ENCODE measurements around the gene MAP7D1. TPM values are rescaled to one million over a fixed set of nuclear protein-coding genes. Genes with fewer than 3 reads are reported as not detected.

Gene MAP7D1
- total and polyA plus RNA-seq, 2 of the 13 experiments (the other 11 are each of a cell fraction or from before 2014, with no cell fraction given), result 5.6 to 7.2 TPM

DNA sequence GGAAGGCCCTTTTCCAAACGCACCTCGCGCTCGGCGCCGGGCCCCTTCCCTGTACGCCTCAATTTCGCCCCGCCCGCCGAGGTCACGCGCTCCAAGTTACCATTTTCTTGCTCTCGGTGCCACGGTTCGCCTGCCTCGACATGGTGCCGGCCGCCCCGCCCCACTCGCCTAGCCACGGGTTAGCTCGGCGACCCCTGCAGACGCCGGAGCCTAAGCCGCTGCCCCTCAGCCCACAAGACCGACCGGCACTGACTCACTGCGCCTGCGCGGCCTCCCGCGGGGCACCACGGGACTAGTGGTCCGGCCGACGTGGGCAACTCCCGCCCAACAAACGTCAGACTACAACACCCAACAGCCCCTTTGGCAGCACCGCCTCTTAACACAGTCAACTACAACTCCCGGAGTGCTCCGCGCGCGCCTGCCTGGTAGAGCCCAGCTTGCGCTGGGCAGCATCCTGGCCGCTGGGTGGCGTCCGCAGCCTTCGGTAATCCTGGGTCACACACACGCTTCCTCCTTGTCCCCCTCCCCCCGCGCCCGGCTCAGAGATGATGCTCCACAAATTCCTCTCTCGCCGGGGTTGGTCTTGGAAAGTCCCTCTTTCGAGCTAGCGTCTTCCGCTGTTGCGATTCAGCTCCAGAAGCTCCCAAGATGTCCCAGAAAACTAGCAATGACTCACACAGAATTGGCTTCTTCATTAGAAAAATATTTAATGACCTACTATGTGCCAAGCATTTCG lies 6.6 kb upstream of the MAP7D1 start, which contains the start of gene TRAPPC3 (continued):
- no peak for TF ChIP-seq ATF7 (IDR thresholded peaks at IDR 0.05)
- peak; percentile 38; the same call in 1 of the 2 replicates for TF ChIP-seq ATF7 (CRISPR knock-in tag; IDR thresholded peaks at IDR 0.05)
- TF ChIP-seq SP1 (IDR thresholded peaks at IDR 0.05), result no peak
- TF ChIP-seq SP1 (CRISPR knock-in tag; IDR thresholded peaks at IDR 0.05), result peak; percentile 90
- no peak for TF ChIP-seq MED8 (CRISPR knock-in tag; IDR thresholded peaks at IDR 0.05; ENCODE audit: insufficient replicate concordance)
- no peak; the same call in none of the 2 replicates for TF ChIP-seq ZNF605 (CRISPR knock-in tag; IDR thresholded peaks at IDR 0.05)
- TF ChIP-seq, protein P1, sequence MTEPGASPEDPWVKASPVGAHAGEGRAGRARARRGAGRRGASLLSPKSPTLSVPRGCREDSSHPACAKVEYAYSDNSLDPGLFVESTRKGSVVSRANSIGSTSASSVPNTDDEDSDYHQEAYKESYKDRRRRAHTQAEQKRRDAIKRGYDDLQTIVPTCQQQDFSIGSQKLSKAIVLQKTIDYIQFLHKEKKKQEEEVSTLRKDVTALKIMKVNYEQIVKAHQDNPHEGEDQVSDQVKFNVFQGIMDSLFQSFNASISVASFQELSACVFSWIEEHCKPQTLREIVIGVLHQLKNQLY (CRISPR knock-in tag; IDR thresholded peaks at IDR 0.05), result 0 out of 2 replicates have a peak, but pooled peaks have one; percentile 19
- no peak for TF ChIP-seq MBD4 (IDR thresholded peaks at IDR 0.05; ENCODE audit: borderline replicate concordance, low read length)
- no peak for TF ChIP-seq CENPT (CRISPR knock-in tag; IDR thresholded peaks at IDR 0.05; ENCODE audit: low read depth)
- TF ChIP-seq SIX1 (CRISPR knock-in tag; IDR thresholded peaks at IDR 0.05; ENCODE audit: borderline replicate concordance), result no peak
- no peak for TF ChIP-seq ZEB1 (IDR thresholded peaks at IDR 0.05; ENCODE audit: insufficient replicate concordance, low read depth)
- TF ChIP-seq KMT2A (CRISPR knock-in tag; IDR thresholded peaks at IDR 0.05), result no peak; the same call in 1 of the 2 replicates
- no peak for TF ChIP-seq ZC3H13 (CRISPR knock-in tag; IDR thresholded peaks at IDR 0.05)
- peak; percentile 76; the same call in 1 of the 2 replicates for TF ChIP-seq ZSCAN31 (CRISPR knock-in tag; IDR thresholded peaks at IDR 0.05; ENCODE audit: low read depth)
- TF ChIP-seq PAF1 (CRISPR knock-in tag; IDR thresholded peaks at IDR 0.05), result no peak
- TF ChIP-seq, protein P2, sequence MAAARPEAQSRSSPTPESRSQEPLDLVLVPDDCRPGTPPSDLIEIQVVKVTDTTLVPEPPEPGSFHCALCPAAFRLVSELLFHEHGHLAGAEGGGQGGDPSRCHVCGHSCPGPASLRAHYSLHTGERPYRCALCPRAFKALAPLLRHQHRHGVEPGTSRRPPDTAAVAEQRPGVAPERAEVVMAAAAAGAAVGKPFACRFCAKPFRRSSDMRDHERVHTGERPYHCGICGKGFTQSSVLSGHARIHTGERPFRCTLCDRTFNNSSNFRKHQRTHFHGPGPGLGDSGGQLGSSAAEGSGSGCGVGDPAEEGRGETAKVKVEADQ (CRISPR knock-in tag; IDR thresholded peaks at IDR 0.05; ENCODE audit: borderline replicate concordance), result peak; percentile 89; the same call in 1 of the 2 replicates
- TF ChIP-seq ZFP36L2 (CRISPR knock-in tag; IDR thresholded peaks at IDR 0.05), result no peak
- TF ChIP-seq ZNF652 (CRISPR knock-in tag; IDR thresholded peaks at IDR 0.05; ENCODE audit: borderline replicate concordance, low read depth), result no peak
- TF ChIP-seq, protein P3, sequence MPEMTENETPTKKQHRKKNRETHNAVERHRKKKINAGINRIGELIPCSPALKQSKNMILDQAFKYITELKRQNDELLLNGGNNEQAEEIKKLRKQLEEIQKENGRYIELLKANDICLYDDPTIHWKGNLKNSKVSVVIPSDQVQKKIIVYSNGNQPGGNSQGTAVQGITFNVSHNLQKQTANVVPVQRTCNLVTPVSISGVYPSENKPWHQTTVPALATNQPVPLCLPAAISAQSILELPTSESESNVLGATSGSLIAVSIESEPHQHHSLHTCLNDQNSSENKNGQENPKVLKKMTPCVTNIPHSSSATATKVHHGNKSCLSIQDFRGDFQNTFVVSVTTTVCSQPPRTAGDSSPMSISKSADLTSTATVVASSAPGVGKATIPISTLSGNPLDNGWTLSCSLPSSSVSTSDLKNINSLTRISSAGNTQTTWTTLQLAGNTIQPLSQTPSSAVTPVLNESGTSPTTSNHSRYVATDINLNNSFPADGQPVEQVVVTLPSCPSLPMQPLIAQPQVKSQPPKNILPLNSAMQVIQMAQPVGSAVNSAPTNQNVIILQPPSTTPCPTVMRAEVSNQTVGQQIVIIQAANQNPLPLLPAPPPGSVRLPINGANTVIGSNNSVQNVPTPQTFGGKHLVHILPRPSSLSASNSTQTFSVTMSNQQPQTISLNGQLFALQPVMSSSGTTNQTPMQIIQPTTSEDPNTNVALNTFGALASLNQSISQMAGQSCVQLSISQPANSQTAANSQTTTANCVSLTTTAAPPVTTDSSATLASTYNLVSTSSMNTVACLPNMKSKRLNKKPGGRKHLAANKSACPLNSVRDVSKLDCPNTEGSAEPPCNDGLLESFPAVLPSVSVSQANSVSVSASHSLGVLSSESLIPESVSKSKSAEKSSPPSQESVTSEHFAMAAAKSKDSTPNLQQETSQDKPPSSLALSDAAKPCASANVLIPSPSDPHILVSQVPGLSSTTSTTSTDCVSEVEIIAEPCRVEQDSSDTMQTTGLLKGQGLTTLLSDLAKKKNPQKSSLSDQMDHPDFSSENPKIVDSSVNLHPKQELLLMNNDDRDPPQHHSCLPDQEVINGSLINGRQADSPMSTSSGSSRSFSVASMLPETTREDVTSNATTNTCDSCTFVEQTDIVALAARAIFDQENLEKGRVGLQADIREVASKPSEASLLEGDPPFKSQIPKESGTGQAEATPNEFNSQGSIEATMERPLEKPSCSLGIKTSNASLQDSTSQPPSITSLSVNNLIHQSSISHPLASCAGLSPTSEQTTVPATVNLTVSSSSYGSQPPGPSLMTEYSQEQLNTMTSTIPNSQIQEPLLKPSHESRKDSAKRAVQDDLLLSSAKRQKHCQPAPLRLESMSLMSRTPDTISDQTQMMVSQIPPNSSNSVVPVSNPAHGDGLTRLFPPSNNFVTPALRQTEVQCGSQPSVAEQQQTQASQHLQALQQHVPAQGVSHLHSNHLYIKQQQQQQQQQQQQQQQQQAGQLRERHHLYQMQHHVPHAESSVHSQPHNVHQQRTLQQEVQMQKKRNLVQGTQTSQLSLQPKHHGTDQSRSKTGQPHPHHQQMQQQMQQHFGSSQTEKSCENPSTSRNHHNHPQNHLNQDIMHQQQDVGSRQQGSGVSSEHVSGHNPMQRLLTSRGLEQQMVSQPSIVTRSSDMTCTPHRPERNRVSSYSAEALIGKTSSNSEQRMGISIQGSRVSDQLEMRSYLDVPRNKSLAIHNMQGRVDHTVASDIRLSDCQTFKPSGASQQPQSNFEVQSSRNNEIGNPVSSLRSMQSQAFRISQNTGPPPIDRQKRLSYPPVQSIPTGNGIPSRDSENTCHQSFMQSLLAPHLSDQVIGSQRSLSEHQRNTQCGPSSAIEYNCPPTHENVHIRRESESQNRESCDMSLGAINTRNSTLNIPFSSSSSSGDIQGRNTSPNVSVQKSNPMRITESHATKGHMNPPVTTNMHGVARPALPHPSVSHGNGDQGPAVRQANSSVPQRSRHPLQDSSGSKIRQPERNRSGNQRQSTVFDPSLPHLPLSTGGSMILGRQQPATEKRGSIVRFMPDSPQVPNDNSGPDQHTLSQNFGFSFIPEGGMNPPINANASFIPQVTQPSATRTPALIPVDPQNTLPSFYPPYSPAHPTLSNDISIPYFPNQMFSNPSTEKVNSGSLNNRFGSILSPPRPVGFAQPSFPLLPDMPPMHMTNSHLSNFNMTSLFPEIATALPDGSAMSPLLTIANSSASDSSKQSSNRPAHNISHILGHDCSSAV (CRISPR knock-in tag; IDR thresholded peaks at IDR 0.05; ENCODE audit: borderline replicate concordance), result no peak
- TF ChIP-seq ZNF235 (CRISPR knock-in tag; IDR thresholded peaks at IDR 0.05; ENCODE audit: borderline replicate concordance), result no peak
- peak; percentile 54; the same call in 1 of the 2 replicates for TF ChIP-seq ZNF614 (CRISPR knock-in tag; IDR thresholded peaks at IDR 0.05; ENCODE audit: borderline replicate concordance)
